Left forelimb (tissue), 1 donor: ENCODE measurements around the gene COBL.

Experiments used
- DNase-seq: peaks from one replicate; pipeline ENCODE4 v3.0.0-alpha.2; 2018; ENCODE audit warnings: low spot score

COBL gene

GRCh38 chr7:51043461-51043860 lies 273.1 kb downstream of the COBL start:
- DNase-seq, result no peak

- DNase-seq, result no peak
Observed at GRCh38 chr7:51040787-51041186, 275.8 kb downstream of the COBL start.

- no peak for DNase-seq
Observed at GRCh38 chr7:51038573-51038972, 278.0 kb downstream of the COBL start.

GRCh38 chr7:51035716-51036115 lies 280.9 kb downstream of the COBL start:
- no peak for DNase-seq

GRCh38 chr7:51034521-51035264 lies 281.9 kb downstream of the COBL start:
- peak; percentile 26 for DNase-seq

- DNase-seq, result peak; percentile 45
Observed at GRCh38 chr7:51033727-51034520, 282.7 kb downstream of the COBL start.

- peak; percentile 22 for DNase-seq
Observed at GRCh38 chr7:51031791-51032515, 284.7 kb downstream of the COBL start.

- DNase-seq, result peak; percentile 33
Observed at GRCh38 chr7:51031216-51031615, 285.4 kb downstream of the COBL start.

GRCh38 chr7:51029701-51030191 lies 286.9 kb downstream of the COBL start:
- peak; percentile 33 for DNase-seq

GRCh38 chr7:51029131-51029530 lies 287.5 kb downstream of the COBL start:
- DNase-seq, result peak; percentile 53

- DNase-seq, result peak; percentile 58
Observed at GRCh38 chr7:51027935-51028830, 288.4 kb downstream of the COBL start.

- DNase-seq, result peak; percentile 18
Observed at GRCh38 chr7:51027106-51027934, 289.3 kb downstream of the COBL start.

GRCh38 chr7:51026341-51026740 lies 290.3 kb downstream of the COBL start:
- no peak for DNase-seq

- DNase-seq, result peak; percentile 14
Observed at GRCh38 chr7:51025668-51026067, 290.9 kb downstream of the COBL start.

GRCh38 chr7:51024867-51025266 lies 291.7 kb downstream of the COBL start:
- DNase-seq, result peak; percentile 53

GRCh38 chr7:51023547-51023946 lies 293.1 kb downstream of the COBL start:
- DNase-seq, result peak; percentile 25

GRCh38 chr7:51022821-51023220 lies 293.8 kb downstream of the COBL start:
- DNase-seq, result no peak

- peak; percentile 34 for DNase-seq
Observed at GRCh38 chr7:51021906-51022570, 294.6 kb downstream of the COBL start.

- DNase-seq, result no peak
Observed at GRCh38 chr7:51020944-51021343, 295.7 kb downstream of the COBL start.
